Measurements from ENCODE around the gene INHBB.

The INHBB gene

DNA sequence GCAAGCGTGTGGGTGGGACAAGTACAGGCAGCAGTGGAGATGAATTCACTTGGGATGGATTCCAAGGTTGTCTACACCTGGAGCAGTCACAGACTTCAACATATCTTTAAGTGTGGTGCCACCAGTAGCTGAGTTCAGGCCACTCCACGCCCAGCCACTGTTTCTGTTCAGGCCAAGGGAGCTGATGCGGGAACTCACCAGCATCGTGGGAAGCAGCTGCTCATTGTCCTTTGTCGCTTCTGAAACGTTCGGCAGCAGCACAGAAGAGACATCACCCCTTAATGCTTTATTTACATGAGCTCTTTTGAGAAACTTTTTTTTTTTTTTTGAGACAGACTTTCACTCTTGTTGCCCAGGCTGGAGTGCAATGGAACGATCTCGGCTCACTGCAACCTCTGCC, 19.9 kb upstream of the INHBB start:
- H3K4me1 ChIP-seq (ENCODE audit: control insufficient read depth, insufficient read depth, low read length), result no peaks in the 10 kb centered on the region
- no peaks in the 10 kb centered on the region for H3K36me3 ChIP-seq (ENCODE audit: control insufficient read depth, insufficient read depth, low read length)
- H3K27me3 ChIP-seq (ENCODE audit: control insufficient read depth, insufficient read depth, low read length), result no peaks in the 10 kb centered on the region
- no peaks in the 10 kb centered on the region for H3K9me3 ChIP-seq (ENCODE audit: control insufficient read depth, insufficient read depth, low read length)
- no peak overlapping the region for H3K9ac ChIP-seq (ENCODE audit: low read depth, low read length)
- H3K4me3 ChIP-seq (ENCODE audit: low read depth, low read length), result no peak overlapping the region

DNA sequence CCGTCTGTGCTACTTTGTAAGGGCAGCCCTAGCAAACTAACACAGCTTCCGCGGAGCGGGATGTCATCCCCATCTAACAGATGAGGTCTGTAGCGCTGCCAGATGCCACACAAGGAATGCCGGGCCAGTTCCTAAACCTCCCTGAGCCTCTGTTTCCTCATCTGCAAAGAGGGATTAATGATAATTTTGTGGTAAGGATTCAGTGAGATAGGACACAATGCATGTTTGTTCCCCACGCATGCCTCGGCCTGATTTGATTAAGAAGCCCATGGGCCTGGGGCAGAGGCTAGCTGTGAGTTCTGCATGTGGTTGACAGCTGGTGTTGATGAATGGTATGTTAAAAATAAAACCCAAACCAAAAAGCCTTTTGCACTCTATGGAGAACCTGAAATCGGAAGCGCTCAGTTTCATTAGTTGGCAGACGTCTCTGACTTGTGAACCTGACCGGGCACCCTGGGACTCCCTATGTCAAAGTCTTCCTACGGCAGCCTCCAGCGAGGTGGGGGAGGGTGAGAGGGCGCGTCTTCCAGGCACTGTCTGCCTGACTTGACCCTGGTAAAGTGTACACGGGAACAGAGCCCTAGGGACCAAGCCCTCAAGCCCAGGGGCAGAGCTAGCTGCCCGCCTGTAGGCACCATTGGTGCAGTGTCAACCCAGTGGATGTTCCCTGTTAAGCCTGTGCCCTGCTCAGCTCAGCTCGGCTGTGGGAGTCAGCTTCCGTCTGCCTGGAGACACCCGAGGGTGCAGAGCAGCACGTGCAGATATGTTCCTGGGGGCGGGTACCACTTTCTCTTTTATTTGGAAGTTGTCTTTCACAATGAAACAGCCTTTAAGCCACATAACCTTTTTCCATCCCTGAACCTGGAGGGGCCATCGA, 14.8 kb upstream of the INHBB start:
- no peaks in the 10 kb centered on the region for H3K4me1 ChIP-seq (ENCODE audit: control insufficient read depth, insufficient read depth, low read length)
- H3K36me3 ChIP-seq (ENCODE audit: control insufficient read depth, insufficient read depth, low read length), result no peaks in the 10 kb centered on the region
- H3K4me3 ChIP-seq (ENCODE audit: low read depth, low read length), result no peak overlapping the region
- H3K9me3 ChIP-seq (ENCODE audit: control insufficient read depth, insufficient read depth, low read length), result no peaks in the 10 kb centered on the region
- H3K27me3 ChIP-seq (ENCODE audit: control insufficient read depth, insufficient read depth, low read length), result no peaks in the 10 kb centered on the region
- H3K9ac ChIP-seq (ENCODE audit: low read depth, low read length), result no peak overlapping the region

DNA sequence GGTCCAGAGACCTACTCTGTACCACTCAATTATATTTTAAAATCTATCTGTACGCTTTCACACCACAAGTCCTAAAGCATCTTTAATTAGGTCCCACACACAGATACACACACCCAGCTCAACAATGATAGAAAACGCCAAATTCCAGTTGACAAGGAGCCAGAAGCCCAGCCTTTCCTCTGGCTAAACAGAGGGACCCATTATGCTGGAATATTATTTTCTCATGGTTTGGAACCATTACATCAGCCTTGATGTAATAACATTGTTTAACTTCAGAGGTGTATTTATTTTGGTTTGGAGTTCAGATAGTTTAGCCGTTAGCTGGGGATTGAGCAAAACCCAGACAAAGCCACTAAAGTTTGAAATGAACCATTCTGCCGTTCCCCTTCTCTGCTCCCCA, 14.0 kb upstream of the INHBB start:
- Histone ChIP-seq H3K4me1 (ENCODE audit: control insufficient read depth, insufficient read depth, low read length) (no peaks in the 10 kb centered on the region), H3K9ac (ENCODE audit: low read depth, low read length) (no peak overlapping the region), H3K36me3 (ENCODE audit: control insufficient read depth, insufficient read depth, low read length) (no peaks in the 10 kb centered on the region), H3K9me3 (ENCODE audit: control insufficient read depth, insufficient read depth, low read length) (no peaks in the 10 kb centered on the region), H3K27me3 (ENCODE audit: control insufficient read depth, insufficient read depth, low read length) (no peaks in the 10 kb centered on the region), H3K4me3 (ENCODE audit: low read depth, low read length) (no peak overlapping the region)

DNA sequence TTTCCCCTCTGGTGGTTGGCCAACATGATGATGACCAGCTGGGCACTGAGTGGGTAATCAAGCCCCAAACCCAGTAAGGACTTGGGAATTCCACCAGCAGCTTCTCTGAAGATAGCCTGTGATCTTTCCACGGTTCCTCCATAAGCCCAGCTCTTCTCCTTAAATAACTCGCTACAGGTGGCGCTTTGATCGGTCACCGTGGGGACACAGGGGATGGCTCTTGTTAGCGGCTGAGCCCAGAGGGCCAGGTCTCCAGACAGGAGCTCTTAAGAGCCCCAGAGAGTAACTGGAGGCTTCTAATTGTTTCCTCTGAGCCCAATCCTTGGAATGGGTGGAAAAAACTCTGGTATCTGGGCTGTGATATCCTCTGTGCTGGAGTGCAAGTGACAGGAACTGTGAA, 13.6 kb upstream of the INHBB start:
- Histone ChIP-seq H3K4me1 (ENCODE audit: control insufficient read depth, insufficient read depth, low read length) (no peaks in the 10 kb centered on the region), H3K36me3 (ENCODE audit: control insufficient read depth, insufficient read depth, low read length) (no peaks in the 10 kb centered on the region), H3K4me3 (ENCODE audit: low read depth, low read length) (no peak overlapping the region), H3K9me3 (ENCODE audit: control insufficient read depth, insufficient read depth, low read length) (no peaks in the 10 kb centered on the region), H3K9ac (ENCODE audit: low read depth, low read length) (no peak overlapping the region), H3K27me3 (ENCODE audit: control insufficient read depth, insufficient read depth, low read length) (no peaks in the 10 kb centered on the region)

DNA sequence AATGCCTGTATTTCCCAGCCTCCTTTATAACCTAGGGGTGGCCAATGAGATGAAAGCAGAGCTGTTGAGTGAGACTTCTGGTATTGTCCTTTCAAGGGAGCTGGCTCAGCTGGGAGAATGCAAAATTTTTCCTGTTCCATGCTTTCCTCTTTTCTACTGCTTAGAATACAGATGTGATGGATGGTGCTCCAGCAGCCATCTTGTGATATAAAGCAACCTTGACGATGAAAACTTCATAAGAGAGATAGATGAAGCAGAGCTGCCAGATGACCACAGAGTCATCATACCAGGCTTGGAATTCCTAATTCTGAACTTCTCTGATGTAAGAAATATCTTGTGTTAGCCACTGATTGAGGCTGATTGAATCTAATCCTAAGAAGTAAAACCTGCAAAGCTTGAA, 11.9 kb upstream of the INHBB start:
- Histone ChIP-seq H3K4me1 (ENCODE audit: control insufficient read depth, insufficient read depth, low read length) (no peaks in the 10 kb centered on the region), H3K9me3 (ENCODE audit: control insufficient read depth, insufficient read depth, low read length) (no peaks in the 10 kb centered on the region), H3K36me3 (ENCODE audit: control insufficient read depth, insufficient read depth, low read length) (no peaks in the 10 kb centered on the region), H3K9ac (ENCODE audit: low read depth, low read length) (no peak overlapping the region), H3K27me3 (ENCODE audit: control insufficient read depth, insufficient read depth, low read length) (no peaks in the 10 kb centered on the region), H3K4me3 (ENCODE audit: low read depth, low read length) (no peak overlapping the region)

DNA sequence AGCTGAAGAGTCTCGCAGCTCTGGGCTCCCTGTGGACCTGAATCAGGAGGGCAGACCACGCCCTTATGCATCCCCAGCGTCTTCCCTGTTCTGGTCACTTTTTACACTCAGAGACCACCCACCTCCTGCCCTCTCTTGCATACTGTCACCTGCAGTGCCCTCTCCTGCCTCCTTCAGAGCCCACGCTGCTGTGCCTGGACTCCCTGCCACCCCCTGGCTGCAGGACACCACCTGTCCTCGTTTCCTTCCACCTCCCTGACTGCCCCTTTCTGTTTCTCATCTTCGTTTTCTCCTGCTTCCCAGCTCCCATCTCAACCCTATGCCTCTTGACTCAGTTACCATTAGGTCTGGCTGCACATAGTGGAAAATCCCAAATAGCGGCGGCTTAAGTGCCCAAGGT, 9.2 kb upstream of the INHBB start:
- Histone ChIP-seq H3K4me1 (ENCODE audit: control insufficient read depth, insufficient read depth, low read length) (no peaks in the 10 kb centered on the region), H3K36me3 (ENCODE audit: control insufficient read depth, insufficient read depth, low read length) (no peaks in the 10 kb centered on the region), H3K27me3 (ENCODE audit: control insufficient read depth, insufficient read depth, low read length) (peaks cover 14% of the 10 kb centered on the region), H3K9me3 (ENCODE audit: control insufficient read depth, insufficient read depth, low read length) (no peaks in the 10 kb centered on the region), H3K4me3 (ENCODE audit: low read depth, low read length) (no peak overlapping the region), H3K9ac (ENCODE audit: low read depth, low read length) (no peak overlapping the region)

DNA sequence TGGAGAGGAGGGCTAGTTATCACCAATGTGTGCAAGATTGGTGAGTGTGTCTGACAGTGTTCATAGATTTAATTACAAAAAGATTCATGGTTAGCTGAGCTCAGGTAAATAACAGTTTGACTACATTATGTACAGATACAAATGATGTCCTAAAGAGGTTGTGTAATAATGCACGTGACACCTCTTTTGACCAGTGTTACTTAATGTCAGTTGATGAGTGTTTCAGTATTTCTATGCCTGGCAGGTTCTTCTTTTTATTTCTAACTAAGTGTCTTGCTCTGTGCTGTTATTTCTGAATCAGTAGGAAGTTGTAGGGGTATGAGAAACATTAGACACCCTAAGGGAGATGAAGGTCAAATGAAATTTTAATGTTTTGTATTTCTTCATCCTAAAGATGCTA, 7.9 kb upstream of the INHBB start:
- Histone ChIP-seq H3K9ac (ENCODE audit: low read depth, low read length) (no peak overlapping the region), H3K36me3 (ENCODE audit: control insufficient read depth, insufficient read depth, low read length) (no peaks in the 10 kb centered on the region), H3K4me1 (ENCODE audit: control insufficient read depth, insufficient read depth, low read length) (no peaks in the 10 kb centered on the region), H3K4me3 (ENCODE audit: low read depth, low read length) (no peak overlapping the region), H3K27me3 (ENCODE audit: control insufficient read depth, insufficient read depth, low read length) (peaks cover 27% of the 10 kb centered on the region), H3K9me3 (ENCODE audit: control insufficient read depth, insufficient read depth, low read length) (no peaks in the 10 kb centered on the region)

DNA sequence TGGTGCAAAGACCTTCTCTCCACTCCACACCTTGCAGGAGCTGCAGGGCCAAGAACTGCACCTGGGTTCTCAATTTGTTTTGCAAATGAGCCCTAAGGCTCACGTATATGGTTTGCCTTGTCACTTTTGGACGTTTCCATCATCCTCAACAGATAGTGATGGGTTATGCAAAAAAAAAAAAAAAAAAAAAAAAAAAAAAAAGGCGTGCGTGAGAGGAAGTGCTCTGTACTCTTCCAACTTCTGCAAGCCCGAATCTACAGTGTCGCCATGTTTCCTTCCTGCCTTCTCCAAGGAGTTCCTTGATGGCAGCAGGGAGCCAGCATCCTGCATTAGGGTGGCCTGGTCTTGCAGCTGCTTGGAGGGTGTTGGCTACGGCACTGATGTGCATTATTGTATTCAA, 4.0 kb upstream of the INHBB start:
- Histone ChIP-seq H3K4me3 (ENCODE audit: low read depth, low read length) (no peak overlapping the region), H3K4me1 (ENCODE audit: control insufficient read depth, insufficient read depth, low read length) (no peaks in the 10 kb centered on the region), H3K9me3 (ENCODE audit: control insufficient read depth, insufficient read depth, low read length) (no peaks in the 10 kb centered on the region), H3K27me3 (ENCODE audit: control insufficient read depth, insufficient read depth, low read length) (peaks cover 51% of the 10 kb centered on the region), H3K36me3 (ENCODE audit: control insufficient read depth, insufficient read depth, low read length) (no peaks in the 10 kb centered on the region), H3K9ac (ENCODE audit: low read depth, low read length) (no peak overlapping the region)

DNA sequence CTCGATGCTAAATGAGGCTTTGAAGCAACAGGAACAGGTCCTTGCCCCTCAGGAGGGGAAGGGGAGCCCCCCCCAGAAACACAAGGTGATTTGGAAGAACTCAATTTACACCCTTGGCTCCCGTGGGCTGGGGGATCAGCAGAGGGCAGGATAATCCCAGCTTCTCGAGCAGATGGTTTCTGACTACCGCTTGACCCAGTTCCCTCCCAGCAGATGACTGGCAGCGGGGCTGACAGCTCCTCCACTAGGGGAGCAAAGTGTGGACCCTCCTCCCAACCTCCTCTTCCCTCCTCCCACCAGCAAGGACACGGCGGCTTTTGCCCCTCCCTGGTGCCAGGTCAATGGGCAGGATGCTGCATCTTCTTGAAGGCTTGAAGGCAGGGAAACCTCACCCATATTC, 3.5 kb upstream of the INHBB start:
- Histone ChIP-seq H3K36me3 (ENCODE audit: control insufficient read depth, insufficient read depth, low read length) (no peaks in the 10 kb centered on the region), H3K27me3 (ENCODE audit: control insufficient read depth, insufficient read depth, low read length) (peaks cover 53% of the 10 kb centered on the region), H3K9ac (ENCODE audit: low read depth, low read length) (no peak overlapping the region), H3K4me3 (ENCODE audit: low read depth, low read length) (no peak overlapping the region), H3K4me1 (ENCODE audit: control insufficient read depth, insufficient read depth, low read length) (no peaks in the 10 kb centered on the region), H3K9me3 (ENCODE audit: control insufficient read depth, insufficient read depth, low read length) (no peaks in the 10 kb centered on the region)

DNA sequence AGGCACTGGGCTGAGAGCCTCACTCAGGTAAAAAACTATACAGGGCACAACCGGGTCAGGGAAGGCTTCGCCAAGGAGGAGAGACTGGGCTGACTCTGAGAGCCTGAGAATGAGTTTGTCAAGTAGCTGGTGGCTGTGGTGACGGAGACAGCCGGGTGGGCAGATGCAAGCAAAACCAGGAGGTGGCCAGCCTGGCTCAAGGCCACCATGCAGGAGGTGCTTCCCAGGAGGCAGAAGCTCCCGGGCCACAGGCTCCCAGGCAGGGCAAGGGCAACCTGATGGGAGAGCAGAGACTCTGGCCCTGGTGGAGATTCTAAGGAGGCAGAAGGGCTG, 2.9 kb upstream of the INHBB start:
- Histone ChIP-seq H3K9me3 (ENCODE audit: control insufficient read depth, insufficient read depth, low read length) (no peaks in the 10 kb centered on the region), H3K27me3 (ENCODE audit: control insufficient read depth, insufficient read depth, low read length) (peaks cover 59% of the 10 kb centered on the region), H3K9ac (ENCODE audit: low read depth, low read length) (no peak overlapping the region), H3K36me3 (ENCODE audit: control insufficient read depth, insufficient read depth, low read length) (no peaks in the 10 kb centered on the region), H3K4me3 (ENCODE audit: low read depth, low read length) (no peak overlapping the region), H3K4me1 (ENCODE audit: control insufficient read depth, insufficient read depth, low read length) (peaks cover 1% of the 10 kb centered on the region)

DNA sequence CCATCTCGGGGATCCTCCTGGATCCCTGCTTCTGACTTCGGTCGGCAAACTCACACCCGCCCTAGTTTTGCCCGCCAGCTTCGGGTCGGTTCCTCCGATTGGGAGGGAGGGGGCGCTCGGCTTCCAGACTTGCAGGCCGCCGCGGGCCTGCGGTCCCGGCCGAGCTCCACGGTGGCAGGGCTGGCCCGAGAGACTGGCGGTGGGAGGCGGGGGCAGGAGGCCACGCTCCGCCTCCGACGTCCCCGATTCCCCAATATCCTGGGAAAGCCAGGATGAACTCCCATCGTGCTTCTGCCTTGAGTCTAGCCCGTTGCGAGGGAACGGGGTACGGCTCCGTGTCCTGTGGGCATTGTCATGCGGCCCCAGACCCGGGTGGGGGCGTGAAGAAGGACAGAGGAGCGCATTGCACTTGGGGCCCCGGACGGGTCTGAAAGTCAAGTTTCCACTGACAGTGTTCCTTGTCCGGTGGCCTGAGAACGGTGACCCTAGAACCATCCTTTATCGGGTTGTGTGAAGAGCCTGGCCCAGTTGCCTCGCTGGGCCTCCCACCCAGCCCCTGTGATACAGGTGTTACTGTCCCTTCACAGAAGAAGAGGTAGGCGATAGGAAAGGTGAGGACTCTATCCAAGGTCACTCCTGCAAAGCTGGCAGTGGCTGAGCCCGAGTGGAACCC, 2.4 kb upstream of the INHBB start:
- Histone ChIP-seq H3K9ac (ENCODE audit: low read depth, low read length) (no peak overlapping the region), H3K36me3 (ENCODE audit: control insufficient read depth, insufficient read depth, low read length) (no peaks in the 10 kb centered on the region), H3K4me3 (ENCODE audit: low read depth, low read length) (peak overlapping the region; percentile 45), H3K27me3 (ENCODE audit: control insufficient read depth, insufficient read depth, low read length) (peaks cover 63% of the 10 kb centered on the region), H3K4me1 (ENCODE audit: control insufficient read depth, insufficient read depth, low read length) (peaks cover 5% of the 10 kb centered on the region), H3K9me3 (ENCODE audit: control insufficient read depth, insufficient read depth, low read length) (no peaks in the 10 kb centered on the region)
